Mammary epithelial cell (primary cell): ENCODE data around the gene SMIM15.

ENCODE experiments used
- CTCF ChIP-seq, 2 donors: IDR thresholded peaks in 1 of 2; conservative IDR thresholded peaks in 1 of 2; 2 replicates each; pipeline ENCODE4 v1.5.1; 2011 to 2012; ENCODE audit warnings: inconsistent platforms in 2 of 2, low read length in 2 of 2, mild to moderate bottlenecking in 2 of 2, control low read depth in 1 of 2, low read depth in 1 of 2; ENCODE audit not compliant: insufficient read depth in 1 of 2; ENCODE audit errors: extremely low read depth in 1 of 2
- EZH2 ChIP-seq: IDR thresholded peaks from 2 replicates; pipeline ENCODE4 v1.6.1; 2012; ENCODE audit warnings: low read length, inconsistent platforms, borderline replicate concordance

GRCh38 chr5:61176631-61177030, 14.4 kb upstream of the SMIM15 start:
- TF ChIP-seq CTCF (conservative IDR thresholded peaks at IDR 0.05 in 1 of 2, IDR thresholded peaks at IDR 0.05 in 1 of 2; ENCODE audit: extremely low read depth in 1 of 2, insufficient read depth in 1 of 2, low read depth in 1 of 2, low read length in 2 of 2) = no peak
- TF ChIP-seq EZH2 = no peak
